ENCODE results near the gene CSH1. TPM values are rescaled to one million over a fixed set of nuclear protein-coding genes. Genes with fewer than 3 reads are reported as not detected.

Gene CSH1
- total RNA-seq, 3 donors from 2014 or later (not counting 1 experiment from before 2014, with no cell fraction given) = not detected

DNA sequence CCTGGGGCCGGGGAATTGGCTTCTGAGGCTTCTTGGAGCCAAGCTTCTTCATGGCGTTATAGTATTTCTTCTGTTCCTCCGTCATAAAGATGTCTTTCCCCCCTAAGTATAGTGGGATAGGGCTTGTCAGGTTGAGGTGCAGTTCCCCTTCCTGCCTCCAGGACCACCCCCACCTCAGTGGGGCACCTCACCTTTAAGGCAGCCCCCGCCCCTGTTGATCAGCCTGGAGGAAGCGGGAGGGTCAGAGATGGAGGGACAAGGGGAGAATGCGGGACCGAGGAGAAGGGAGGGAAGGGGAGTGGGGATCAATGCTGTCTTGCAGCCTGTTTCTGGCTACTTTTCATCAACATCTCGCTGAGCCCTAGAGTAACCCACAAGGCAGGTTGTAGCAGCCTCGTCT is 47.4 kb upstream of the CSH1 start:
- H3K4me3 ChIP-seq (ENCODE audit: low read length) = no peak overlapping the region
- no peak overlapping the region for H3K4me3 Mint-ChIP-seq
- ATAC-seq (no peak), DNase-seq (no peak)
- no peaks in the 10 kb centered on the region for H3K9me3 ChIP-seq (ENCODE audit: control insufficient read depth, insufficient read depth, low read length)
- intact Hi-C loops (cut with micrococcal nuclease) = no loop called here
- 95% methylated on average over 7 of the region's 9 CpGs for WGBS (ENCODE audit: insufficient coverage)
- no peaks in the 10 kb centered on the region for H3K27me3 Mint-ChIP-seq (ENCODE audit: low read depth in 2 of 2)
- no peak overlapping the region for H3K27ac Mint-ChIP-seq
- H3K36me3 Mint-ChIP-seq = no peaks in the 10 kb centered on the region
- TF ChIP-seq, protein P1, sequence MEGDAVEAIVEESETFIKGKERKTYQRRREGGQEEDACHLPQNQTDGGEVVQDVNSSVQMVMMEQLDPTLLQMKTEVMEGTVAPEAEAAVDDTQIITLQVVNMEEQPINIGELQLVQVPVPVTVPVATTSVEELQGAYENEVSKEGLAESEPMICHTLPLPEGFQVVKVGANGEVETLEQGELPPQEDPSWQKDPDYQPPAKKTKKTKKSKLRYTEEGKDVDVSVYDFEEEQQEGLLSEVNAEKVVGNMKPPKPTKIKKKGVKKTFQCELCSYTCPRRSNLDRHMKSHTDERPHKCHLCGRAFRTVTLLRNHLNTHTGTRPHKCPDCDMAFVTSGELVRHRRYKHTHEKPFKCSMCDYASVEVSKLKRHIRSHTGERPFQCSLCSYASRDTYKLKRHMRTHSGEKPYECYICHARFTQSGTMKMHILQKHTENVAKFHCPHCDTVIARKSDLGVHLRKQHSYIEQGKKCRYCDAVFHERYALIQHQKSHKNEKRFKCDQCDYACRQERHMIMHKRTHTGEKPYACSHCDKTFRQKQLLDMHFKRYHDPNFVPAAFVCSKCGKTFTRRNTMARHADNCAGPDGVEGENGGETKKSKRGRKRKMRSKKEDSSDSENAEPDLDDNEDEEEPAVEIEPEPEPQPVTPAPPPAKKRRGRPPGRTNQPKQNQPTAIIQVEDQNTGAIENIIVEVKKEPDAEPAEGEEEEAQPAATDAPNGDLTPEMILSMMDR (IDR thresholded peaks at IDR 0.05) = no peak
- H3K9me3 Mint-ChIP-seq = no peaks in the 10 kb centered on the region
- no peaks in the 10 kb centered on the region for H3K36me3 ChIP-seq (ENCODE audit: control insufficient read depth, insufficient read depth, low read length)
- no peak overlapping the region for H3K27ac ChIP-seq (ENCODE audit: low read length)
- no peaks in the 10 kb centered on the region for H3K27me3 ChIP-seq (ENCODE audit: control insufficient read depth, insufficient read depth, low read length)
- H3K4me1 ChIP-seq (ENCODE audit: control insufficient read depth, insufficient read depth, low read length) = peaks cover 37% of the 10 kb centered on the region
- peaks cover 13 to 32% of the 10 kb centered on the region in 2 donors for H3K4me1 Mint-ChIP-seq

DNA sequence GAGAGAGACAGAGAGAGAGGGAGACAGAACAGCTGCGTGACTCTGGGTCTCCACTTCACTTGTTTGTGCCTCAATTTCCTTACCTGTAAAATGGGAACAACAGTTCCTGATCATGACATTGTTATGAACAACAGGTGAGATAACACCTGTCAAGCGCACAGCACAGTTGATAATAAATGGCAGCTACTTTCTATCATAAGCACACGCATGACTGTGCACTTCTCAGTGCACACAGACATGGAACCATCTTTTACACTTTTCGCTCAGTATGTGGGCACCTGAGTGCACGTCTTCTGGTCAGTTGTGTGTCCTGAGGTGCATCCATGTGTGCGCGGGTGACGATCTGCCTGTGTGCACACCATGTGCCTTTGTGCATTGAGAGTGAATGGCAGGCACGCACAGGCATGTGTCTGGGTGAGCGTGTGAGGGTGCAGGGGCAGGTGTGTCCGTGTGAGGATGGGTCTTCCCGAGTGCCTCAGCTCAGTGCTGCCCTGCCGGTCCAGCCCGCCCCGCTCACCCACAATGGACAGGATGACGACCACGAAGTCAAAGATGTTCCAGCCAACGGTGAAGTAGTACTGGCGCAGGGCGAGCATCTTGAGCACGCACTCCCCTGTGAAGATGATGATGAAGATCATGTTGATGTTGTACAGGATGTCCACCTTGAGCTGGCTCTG is 46.1 kb upstream of the CSH1 start:
- Mint-ChIP-seq H3K9me3 (no peaks in the 10 kb centered on the region), H3K36me3 (no peaks in the 10 kb centered on the region), H3K27me3 (ENCODE audit: low read depth in 2 of 2) (no peaks in the 10 kb centered on the region), H3K27ac (no peak overlapping the region), H3K4me1 (peaks cover 13 to 37% of the 10 kb centered on the region in 2 donors), H3K4me3 (no peak overlapping the region)
- Histone ChIP-seq H3K4me1 (ENCODE audit: control insufficient read depth, insufficient read depth, low read length) (peaks cover 27% of the 10 kb centered on the region), H3K36me3 (ENCODE audit: control insufficient read depth, insufficient read depth, low read length) (no peaks in the 10 kb centered on the region), H3K27ac (ENCODE audit: low read length) (no peak overlapping the region), H3K27me3 (ENCODE audit: control insufficient read depth, insufficient read depth, low read length) (no peaks in the 10 kb centered on the region), H3K4me3 (ENCODE audit: low read length) (no peak overlapping the region), H3K9me3 (ENCODE audit: control insufficient read depth, insufficient read depth, low read length) (no peaks in the 10 kb centered on the region)
- 94% methylated on average over 21 of the region's 21 CpGs for WGBS (ENCODE audit: insufficient coverage)
- no peak for ATAC-seq
- intact Hi-C loops (cut with micrococcal nuclease) = no loop called here
- TF ChIP-seq, protein P1 (IDR thresholded peaks at IDR 0.05) = no peak
- no peak for DNase-seq

DNA sequence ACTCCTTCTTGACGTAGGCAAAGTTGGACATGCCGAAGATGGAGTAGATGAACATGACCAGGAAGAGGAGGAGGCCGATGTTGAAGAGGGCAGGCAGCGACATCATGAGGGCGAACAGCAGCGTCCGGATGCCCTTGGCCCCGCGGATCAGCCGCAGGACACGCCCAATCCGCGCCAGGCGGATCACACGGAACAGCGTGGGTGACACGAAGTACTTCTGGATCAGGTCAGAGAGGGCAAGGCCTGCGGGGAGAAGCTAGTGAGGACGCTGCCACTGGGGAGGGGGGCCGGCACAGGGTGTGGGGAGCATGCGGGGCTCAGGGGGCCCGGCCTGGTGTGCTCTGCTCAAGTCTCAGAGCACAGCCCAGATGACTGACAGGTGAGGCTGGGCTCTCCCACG is 45.4 kb upstream of the CSH1 start:
- Histone ChIP-seq H3K4me3 (ENCODE audit: low read length) (no peak overlapping the region), H3K4me1 (ENCODE audit: control insufficient read depth, insufficient read depth, low read length) (peaks cover 20% of the 10 kb centered on the region), H3K27me3 (ENCODE audit: control insufficient read depth, insufficient read depth, low read length) (no peaks in the 10 kb centered on the region), H3K27ac (ENCODE audit: low read length) (no peak overlapping the region), H3K9me3 (ENCODE audit: control insufficient read depth, insufficient read depth, low read length) (no peaks in the 10 kb centered on the region), H3K36me3 (ENCODE audit: control insufficient read depth, insufficient read depth, low read length) (no peaks in the 10 kb centered on the region)
- H3K9me3 Mint-ChIP-seq = no peaks in the 10 kb centered on the region
- peaks cover 12 to 34% of the 10 kb centered on the region in 2 donors for H3K4me1 Mint-ChIP-seq
- intact Hi-C loops (cut with micrococcal nuclease) = no loop called here
- no peak overlapping the region for H3K4me3 Mint-ChIP-seq
- 94% methylated on average over 23 of the region's 23 CpGs for WGBS (ENCODE audit: insufficient coverage)
- H3K36me3 Mint-ChIP-seq = no peaks in the 10 kb centered on the region
- no peak overlapping the region for H3K27ac Mint-ChIP-seq
- ATAC-seq = no peak
- TF ChIP-seq, protein P1 (IDR thresholded peaks at IDR 0.05) = no peak
- H3K27me3 Mint-ChIP-seq (ENCODE audit: low read depth in 2 of 2) = no peaks in the 10 kb centered on the region
- DNase-seq = no peak

DNA sequence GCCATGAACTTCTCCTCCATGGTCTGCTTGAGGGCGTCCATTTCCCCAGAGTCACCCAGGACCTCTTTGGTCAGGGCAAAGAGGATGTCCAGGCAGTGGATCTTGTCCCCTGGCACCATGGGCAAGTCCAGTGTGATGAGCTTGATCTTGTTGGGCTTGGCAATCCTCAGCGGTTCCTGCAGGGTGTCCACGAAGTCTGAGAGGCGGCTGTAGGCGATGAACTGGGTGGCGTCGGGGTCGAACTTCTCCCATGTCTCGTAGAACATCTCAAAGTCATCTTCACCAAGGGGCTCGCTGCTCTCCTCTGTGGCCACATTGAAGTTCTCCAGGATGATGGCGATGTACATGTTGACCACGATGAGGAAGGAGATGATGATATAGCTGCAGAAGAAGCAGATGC is 44.8 kb upstream of the CSH1 start:
- Histone ChIP-seq H3K9me3 (ENCODE audit: control insufficient read depth, insufficient read depth, low read length) (no peaks in the 10 kb centered on the region), H3K27ac (ENCODE audit: low read length) (no peak overlapping the region), H3K4me1 (ENCODE audit: control insufficient read depth, insufficient read depth, low read length) (peaks cover 14% of the 10 kb centered on the region), H3K36me3 (ENCODE audit: control insufficient read depth, insufficient read depth, low read length) (no peaks in the 10 kb centered on the region), H3K4me3 (ENCODE audit: low read length) (no peak overlapping the region), H3K27me3 (ENCODE audit: control insufficient read depth, insufficient read depth, low read length) (no peaks in the 10 kb centered on the region)
- Mint-ChIP-seq H3K4me1 (peaks cover 6 to 29% of the 10 kb centered on the region in 2 donors), H3K4me3 (no peak overlapping the region), H3K9me3 (no peaks in the 10 kb centered on the region), H3K36me3 (no peaks in the 10 kb centered on the region), H3K27me3 (ENCODE audit: low read depth in 2 of 2) (no peaks in the 10 kb centered on the region), H3K27ac (no peak overlapping the region)
- no peak for DNase-seq
- 93% methylated on average over 12 of the region's 12 CpGs for WGBS (ENCODE audit: insufficient coverage)
- TF ChIP-seq, protein P1 (IDR thresholded peaks at IDR 0.05) = no peak
- intact Hi-C loops (cut with micrococcal nuclease) = no loop called here
- ATAC-seq = no peak
